Measurements from ENCODE around the gene FOXA3. TPM values are rescaled to one million over a fixed set of nuclear protein-coding genes. Genes with fewer than 3 reads are reported as not detected.
A peak's percentile ranks its signal among the peaks of the same experiment; 100 is the strongest.

FOXA3 gene
- total RNA-seq, 2 experiments from 2014 or later: 0.36 TPM; not detected in 1

DNA sequence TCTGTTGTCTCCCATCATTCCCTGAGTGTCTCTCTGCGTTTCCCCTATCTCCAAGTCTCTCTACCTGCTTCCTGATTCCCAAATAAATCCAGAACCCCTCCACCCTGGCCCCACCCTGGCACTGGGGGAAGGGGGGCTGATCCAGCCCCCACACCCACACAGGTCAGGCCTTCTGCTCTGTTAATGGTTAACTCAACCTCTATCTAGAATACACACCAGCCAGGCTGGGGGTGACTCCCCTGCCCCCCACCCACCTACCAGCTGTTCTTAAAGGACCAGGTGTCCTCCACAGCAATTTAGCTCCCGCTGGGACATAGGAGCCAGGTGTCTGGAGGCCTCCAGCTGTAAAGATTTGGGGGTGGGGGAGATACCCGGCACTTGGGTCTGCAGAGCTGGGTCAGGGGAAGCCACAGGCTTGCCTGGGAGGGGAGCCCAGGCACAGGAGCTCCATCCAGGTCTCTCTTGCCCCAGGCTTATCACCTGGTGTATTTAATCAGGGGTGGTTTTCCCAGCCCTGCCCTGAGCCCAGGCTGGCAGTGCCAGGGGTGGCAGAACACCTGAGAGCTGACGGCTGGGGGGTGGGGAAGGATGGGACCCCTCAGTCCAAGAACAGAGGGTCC lies 17.9 kb downstream of the FOXA3 start:
- ChIA-PET CTCF (interaction anchor here (1.0 to 10.1 kb wide), 10 partner anchors 10 to 146 kb away, joined by 3 to 100 read pairs (median 6); partner anchors contain the start of genes FOXA3, MYPOP and SYMPK), POLR2A (interaction anchor here (0.7 to 2.5 kb wide), 4 partner anchors 10 to 114 kb away, joined by 3 to 9 read pairs (median 4); partner anchors contain the start of gene SYMPK)
- H3K4me3 Mint-ChIP-seq: no peak overlapping the region
- peaks cover 29% of the 10 kb centered on the region for H3K4me1 Mint-ChIP-seq (ENCODE audit: low read depth)
- intact Hi-C loops (cut with micrococcal nuclease): no loop called here
- TF ChIP-seq CTCF (IDR thresholded peaks at IDR 0.05): no peak
- ATAC-seq (no peak), DNase-seq (no peak)
- peaks cover 6% of the 10 kb centered on the region for H3K36me3 Mint-ChIP-seq (ENCODE audit: low read depth)
- H3K27me3 Mint-ChIP-seq: peaks cover 6% of the 10 kb centered on the region
- H3K27ac Mint-ChIP-seq: no peak overlapping the region
- H3K9me3 Mint-ChIP-seq: no peaks in the 10 kb centered on the region

DNA sequence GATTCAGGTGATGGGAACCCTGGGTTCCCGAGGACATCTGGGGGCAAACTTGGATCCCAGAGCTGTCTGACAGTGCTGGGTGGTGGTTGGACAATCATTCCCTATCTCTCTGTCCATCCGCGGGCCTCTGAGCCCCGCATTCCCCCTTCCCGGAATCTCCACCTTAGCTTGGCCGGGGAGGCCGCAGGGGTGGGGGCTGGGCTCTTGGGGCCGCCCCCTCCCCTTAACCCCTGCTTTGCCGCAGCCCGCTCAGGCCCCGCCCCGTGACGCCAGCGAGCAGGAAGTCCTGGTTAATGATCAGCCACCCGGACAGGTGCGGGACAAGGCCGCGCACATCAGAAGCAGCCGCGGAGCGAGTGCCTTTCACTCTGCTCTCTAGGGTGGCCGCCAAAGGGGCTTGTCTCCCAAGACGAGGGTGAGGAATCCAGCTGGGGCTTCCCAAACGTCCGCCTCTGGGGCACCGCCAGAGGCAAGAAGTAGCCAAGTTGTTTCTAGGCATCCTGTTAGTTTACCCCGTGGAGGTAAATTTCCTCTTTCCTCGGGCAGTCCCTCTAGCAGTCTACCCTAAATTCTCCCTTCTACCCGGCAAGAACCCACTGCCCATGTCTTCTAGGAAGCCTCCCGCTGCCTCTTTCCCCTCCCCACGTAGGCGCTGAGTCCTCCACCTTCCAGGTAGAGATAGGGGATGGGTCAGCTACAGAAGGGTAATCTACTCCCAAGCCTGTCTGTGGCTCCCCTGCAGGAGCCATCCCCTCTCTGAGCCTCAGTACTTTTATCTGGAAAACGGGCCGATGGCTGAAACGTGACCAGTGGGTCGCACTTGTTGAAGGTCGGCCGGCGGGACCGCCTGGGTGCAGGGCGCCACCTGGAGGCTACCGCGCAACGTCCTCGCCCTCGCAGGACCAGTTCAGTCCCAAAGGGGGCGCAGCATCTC lies 18.8 kb downstream of the FOXA3 start:
- Mint-ChIP-seq H3K4me3 (peak overlapping the region; percentile 65), H3K9me3 (no peaks in the 10 kb centered on the region), H3K36me3 (ENCODE audit: low read depth) (peaks cover 6% of the 10 kb centered on the region), H3K27ac (peak overlapping the region; percentile 72), H3K27me3 (peaks cover under 1% of the 10 kb centered on the region), H3K4me1 (ENCODE audit: low read depth) (peaks cover 23% of the 10 kb centered on the region)
- ATAC-seq (peak; percentile 40), DNase-seq (peak; percentile 93)
- ChIA-PET POLR2A (interaction anchor here (1.0 to 2.5 kb wide), 4 partner anchors 11 to 66 kb away, joined by 3 to 9 read pairs (median 5); partner anchors contain the start of gene SYMPK), CTCF (interaction anchor here (1.0 to 10.1 kb wide), 13 partner anchors 9 to 145 kb away, joined by 3 to 100 read pairs (median 4); partner anchors contain the start of genes FOXA3, MYPOP, SIX5 and SYMPK)
- intact Hi-C loops (cut with micrococcal nuclease): no loop called here
- peak; percentile 99 for TF ChIP-seq CTCF (IDR thresholded peaks at IDR 0.05)

- peak overlapping the region; percentile 65 for H3K4me3 Mint-ChIP-seq
- peaks cover 22% of the 10 kb centered on the region for H3K4me1 Mint-ChIP-seq (ENCODE audit: low read depth)
- H3K27ac Mint-ChIP-seq: peak overlapping the region; percentile 72
- H3K9me3 Mint-ChIP-seq: no peaks in the 10 kb centered on the region
- peaks cover 6% of the 10 kb centered on the region for H3K36me3 Mint-ChIP-seq (ENCODE audit: low read depth)
- no peaks in the 10 kb centered on the region for H3K27me3 Mint-ChIP-seq
- ATAC-seq (no peak), DNase-seq (no peak)
- peak; percentile 79 for TF ChIP-seq CTCF (IDR thresholded peaks at IDR 0.05)
- ChIA-PET POLR2A (interaction anchor here (1.8 kb wide), 1 partner anchor 67 kb away, joined by 5 read pairs; no protein-coding TSS in a partner anchor), CTCF (interaction anchor here (1.0 to 10.1 kb wide), 6 partner anchors 17 to 114 kb away, joined by 3 to 100 read pairs (median 8); partner anchors contain the start of genes FOXA3, MYPOP, SIX5 and SYMPK)
- intact Hi-C loops (cut with micrococcal nuclease): no loop called here
Observed at GRCh38 chr19:45883586-45883880, 19.4 kb downstream of the FOXA3 start.

DNA sequence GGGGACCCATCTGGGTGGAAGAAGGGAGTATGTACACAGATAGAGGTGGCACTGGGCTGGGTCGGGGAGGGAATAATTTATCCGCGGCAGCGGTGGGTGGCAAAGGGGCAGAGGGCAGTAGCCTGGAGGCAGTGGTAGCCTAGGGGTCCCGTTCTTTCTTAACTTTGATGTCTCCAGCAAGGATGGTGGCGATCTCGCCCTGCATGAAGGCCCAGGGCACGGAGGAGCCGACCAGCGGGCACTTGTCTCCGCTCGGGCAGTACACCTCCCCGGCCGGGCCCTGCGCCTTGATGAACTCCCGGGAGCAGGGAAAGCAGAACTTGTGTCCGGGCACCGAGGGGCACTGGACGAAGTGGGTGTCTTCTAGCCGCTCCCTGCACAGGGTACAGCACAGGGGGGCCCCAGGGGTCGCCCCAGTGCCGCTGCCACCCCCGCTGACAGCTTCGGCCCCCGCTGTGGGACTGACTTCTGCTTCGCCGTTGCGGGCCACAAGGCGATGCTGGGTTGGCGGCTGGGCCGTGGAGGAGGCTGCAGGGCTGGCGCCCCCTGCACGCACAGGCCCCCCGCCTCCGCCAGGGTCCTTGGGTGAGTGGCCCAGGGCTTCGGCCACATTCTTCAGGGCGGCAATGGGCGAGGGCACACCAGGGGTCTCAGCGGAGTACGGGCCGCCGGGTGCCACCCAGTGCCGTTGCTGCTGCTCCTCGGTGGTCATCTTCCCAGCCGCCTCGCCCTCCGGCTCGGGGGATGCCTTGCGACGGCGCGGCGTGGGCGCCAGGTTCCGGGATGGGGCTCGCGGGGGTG lies 20.0 kb downstream of the FOXA3 start:
- H3K36me3 Mint-ChIP-seq (ENCODE audit: low read depth): peaks cover 6% of the 10 kb centered on the region
- ChIA-PET POLR2A (interaction anchor here (1.1 to 2.7 kb wide), 4 partner anchors 20 to 115 kb away, joined by 3 to 24 read pairs (median 6); partner anchors contain the start of genes FOXA3, SIX5 and SYMPK), CTCF (interaction anchor here (1.0 to 10.1 kb wide), 4 partner anchors 19 to 115 kb away, joined by 3 to 100 read pairs (median 20); partner anchors contain the start of genes FOXA3, MYPOP, SIX5 and SYMPK)
- H3K27me3 Mint-ChIP-seq: no peaks in the 10 kb centered on the region
- ATAC-seq (no peak), DNase-seq (no peak)
- peak; percentile 3 for TF ChIP-seq CTCF (IDR thresholded peaks at IDR 0.05)
- H3K9me3 Mint-ChIP-seq: no peaks in the 10 kb centered on the region
- no peak overlapping the region for H3K27ac Mint-ChIP-seq
- H3K4me1 Mint-ChIP-seq (ENCODE audit: low read depth): peaks cover 22% of the 10 kb centered on the region
- peak overlapping the region; percentile 65 for H3K4me3 Mint-ChIP-seq
- intact Hi-C loops (cut with micrococcal nuclease): no loop called here
